ENCODE measurements around the gene MGST2.

- no peak for TF ChIP-seq CTCF (IDR thresholded peaks at IDR 0.05)
- no peak for TF ChIP-seq POLR2A (IDR thresholded peaks at IDR 0.05)
These were observed 77.4 kb downstream of the MGST2 start for GRCh38 chr4:139743027-139743426.

Data from testis (tissue), 2 donors.